ENCODE measurements around the gene DOCK3. TPM values are rescaled to one million over a fixed set of nuclear protein-coding genes. Genes with fewer than 3 reads are reported as not detected.
"Not testable (repeated sequence)": the region's sequence is repeated elsewhere in the genome, so short reads cannot be mapped to it uniquely, and the experiment has no call there.

DOCK3 gene
- total RNA-seq, 6 donors from 2014 or later = 0.15 to 3.1 (median 0.88) TPM

- H3K4me3 ChIP-seq = no peak overlapping the region
- H3K9me3 ChIP-seq = no peaks in the 10 kb centered on the region
- WGBS, 2 donors = 74 to 78% methylated on average over 7 of the region's 7 CpGs
- no peaks in the 10 kb centered on the region for H3K36me3 ChIP-seq
- no peaks in the 10 kb centered on the region for H3K4me1 ChIP-seq
- TF ChIP-seq EP300 (IDR thresholded peaks at IDR 0.05) (no peak), POLR2AphosphoS5 (IDR thresholded peaks at IDR 0.05) (no peak), CTCF (IDR thresholded peaks at IDR 0.05) (no peak), POLR2A (IDR thresholded peaks at IDR 0.05) (no peak)
- no peaks in the 10 kb centered on the region for H3K27me3 ChIP-seq
- H3K27ac ChIP-seq = no peak overlapping the region
- no peak for ATAC-seq (ENCODE audit: low FRiP score in 2 of 2)
- no peak for DNase-seq
These were observed 12.5 kb downstream of the DOCK3 start for GRCh38 chr3:50687127-50687751.

GRCh38 chr3:50687916-50688315 lies 13.2 kb downstream of the DOCK3 start:
- ATAC-seq (ENCODE audit: low FRiP score in 2 of 2) (no peak), DNase-seq (no peak)
- Histone ChIP-seq H3K27me3 (no peaks in the 10 kb centered on the region), H3K9me3 (no peaks in the 10 kb centered on the region), H3K27ac (no peak overlapping the region), H3K36me3 (no peaks in the 10 kb centered on the region), H3K4me1 (no peaks in the 10 kb centered on the region), H3K4me3 (no peak overlapping the region)
- WGBS, 2 donors = 67 to 78% methylated on average over 2 of the region's 2 CpGs
- TF ChIP-seq POLR2AphosphoS5 (IDR thresholded peaks at IDR 0.05) = no peak
- TF ChIP-seq EP300 (IDR thresholded peaks at IDR 0.05) = no peak
- TF ChIP-seq CTCF (IDR thresholded peaks at IDR 0.05) = no peak
- TF ChIP-seq POLR2A (IDR thresholded peaks at IDR 0.05) = no peak

- not testable (repeated sequence) for H3K9me3 ChIP-seq; H3K27me3 ChIP-seq; H3K4me1 ChIP-seq; DNase-seq; H3K4me3 ChIP-seq; H3K27ac ChIP-seq; ATAC-seq (ENCODE audit: low FRiP score in 2 of 2); H3K36me3 ChIP-seq
- WGBS, 2 donors = 83 to 94% methylated on average over 4 of the region's 4 CpGs
These were observed 13.9 kb downstream of the DOCK3 start for GRCh38 chr3:50688602-50689001.

- WGBS, 2 donors = 49 to 60% methylated on average over 6 of the region's 6 CpGs
- TF ChIP-seq CTCF (IDR thresholded peaks at IDR 0.05) (no peak), POLR2AphosphoS5 (IDR thresholded peaks at IDR 0.05) (no peak), POLR2A (IDR thresholded peaks at IDR 0.05) (no peak), EP300 (IDR thresholded peaks at IDR 0.05) (no peak)
- H3K27me3 ChIP-seq = no peaks in the 10 kb centered on the region
- no peaks in the 10 kb centered on the region for H3K4me1 ChIP-seq
- H3K4me3 ChIP-seq = no peak overlapping the region
- ATAC-seq (ENCODE audit: low FRiP score in 2 of 2) = no peak
- H3K9me3 ChIP-seq = no peaks in the 10 kb centered on the region
- H3K27ac ChIP-seq = no peak overlapping the region
- no peak for DNase-seq
- no peaks in the 10 kb centered on the region for H3K36me3 ChIP-seq
These were observed 14.8 kb downstream of the DOCK3 start for GRCh38 chr3:50689558-50689957.

GRCh38 chr3:50695031-50695430 lies 20.3 kb downstream of the DOCK3 start:
- 88 to 93% methylated on average over 2 of the region's 2 CpGs for WGBS, 2 donors
- DNase-seq (no peak), ATAC-seq (ENCODE audit: low FRiP score in 2 of 2) (no peak)
- TF ChIP-seq EP300 (IDR thresholded peaks at IDR 0.05) (no peak), POLR2A (IDR thresholded peaks at IDR 0.05) (no peak), POLR2AphosphoS5 (IDR thresholded peaks at IDR 0.05) (no peak), CTCF (IDR thresholded peaks at IDR 0.05) (no peak)
- Histone ChIP-seq H3K36me3 (no peaks in the 10 kb centered on the region), H3K4me1 (no peaks in the 10 kb centered on the region), H3K27me3 (no peaks in the 10 kb centered on the region), H3K9me3 (peaks cover 0 to 9% (median 3%) of the 10 kb centered on the region in 4 donors), H3K27ac (no peak overlapping the region), H3K4me3 (no peak overlapping the region)
